GM12864 (cell line): Measurements from ENCODE around the gene JARID2.

ENCODE experiments used
- DNase-seq: peaks from one replicate; pipeline ENCODE4 v3.0.0-alpha.2; 2011; ENCODE audit warnings: low read depth
- H3K4me3 ChIP-seq: 2 replicates; pipeline ENCODE4 v1.5.1; 2011; ENCODE audit warnings: mild to moderate bottlenecking, low read depth, low read length, control low read depth
- CTCF ChIP-seq: IDR thresholded peaks from 2 replicates; pipeline ENCODE4 v1.5.1; 2011; ENCODE audit warnings: low read depth, mild to moderate bottlenecking, moderate library complexity, low read length, control low read depth, inconsistent platforms; ENCODE audit errors: missing control alignments

The JARID2 gene

GRCh38 chr6:15362274-15363160 lies 116.6 kb downstream of the JARID2 start:
- H3K4me3 ChIP-seq, result no peak overlapping the region
- no peak for DNase-seq
- no peak for TF ChIP-seq CTCF

GRCh38 chr6:15363164-15363522 lies 117.3 kb downstream of the JARID2 start:
- DNase-seq, result no peak
- TF ChIP-seq CTCF, result no peak
- no peak overlapping the region for H3K4me3 ChIP-seq

GRCh38 chr6:15363523-15364400 lies 117.9 kb downstream of the JARID2 start:
- DNase-seq, result no peak
- no peak for TF ChIP-seq CTCF
- no peak overlapping the region for H3K4me3 ChIP-seq

DNA sequence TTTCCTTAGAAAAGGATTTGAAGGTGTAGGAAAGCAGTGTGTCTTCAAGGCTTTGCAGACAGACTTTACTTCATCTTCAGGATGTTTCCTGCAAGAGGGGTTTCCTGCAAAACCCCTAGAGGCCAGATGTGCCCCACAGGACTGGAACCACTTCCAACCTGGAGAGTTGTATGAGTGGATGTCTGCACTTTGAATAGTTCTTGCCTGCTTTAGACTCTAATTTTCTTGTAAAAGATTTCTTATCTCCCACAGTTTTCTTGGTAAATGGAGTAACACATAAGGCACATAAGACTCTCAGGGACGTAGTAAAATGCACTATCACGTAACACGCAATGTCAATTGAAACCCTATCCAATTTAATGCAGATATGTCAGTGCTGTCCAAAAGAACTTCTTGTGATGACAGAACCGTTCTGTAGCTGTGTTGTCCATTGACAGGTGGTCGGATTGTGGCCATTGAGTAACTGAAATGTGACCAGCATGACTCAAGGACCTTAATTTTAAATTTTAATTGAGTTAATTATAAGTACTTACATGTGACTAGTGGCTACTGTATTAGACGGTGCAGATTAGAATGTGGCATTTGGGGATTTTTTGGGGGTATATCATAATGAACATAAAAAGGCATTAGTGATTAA lies 118.7 kb downstream of the JARID2 start:
- peak; percentile 1 for TF ChIP-seq CTCF
- no peak overlapping the region for H3K4me3 ChIP-seq
- DNase-seq, result no peak

DNA sequence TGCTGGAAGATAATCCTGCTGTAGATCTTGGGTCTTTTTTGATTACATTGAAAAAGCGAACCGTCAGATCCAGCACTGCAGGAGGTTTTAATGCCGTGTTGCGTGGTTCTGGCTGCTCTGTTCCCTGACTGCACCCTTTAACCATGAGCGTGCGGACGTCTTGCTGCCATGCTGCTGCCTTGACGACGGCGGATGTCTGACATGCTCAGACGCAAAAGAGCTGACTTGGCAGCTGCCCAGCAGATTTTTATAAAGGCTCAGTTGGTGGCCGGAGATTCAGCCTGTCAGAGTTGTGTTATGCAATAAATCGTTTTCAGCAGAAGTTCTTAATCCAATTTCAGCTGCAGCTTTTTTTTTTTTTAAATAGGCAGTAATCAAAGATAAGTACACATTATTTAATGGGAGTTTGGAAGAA lies 119.4 kb downstream of the JARID2 start:
- DNase-seq, result no peak
- no peak for TF ChIP-seq CTCF
- H3K4me3 ChIP-seq, result no peak overlapping the region

- TF ChIP-seq CTCF, result no peak
- no peak overlapping the region for H3K4me3 ChIP-seq
- DNase-seq, result no peak
Observed at GRCh38 chr6:15366003-15366535, 120.2 kb downstream of the JARID2 start.
